Spinal cord (tissue), 10 donors: ENCODE measurements around the gene BDKRB1. TPM values are rescaled to one million over a fixed set of nuclear protein-coding genes. Genes with fewer than 3 reads are reported as not detected.

Source experiments
- DNase-seq, 6 donors: peaks; one replicate each; pipeline versions ENCODE4 v3.0.0 to v3.0.0-alpha.2; 2013 to 2015; ENCODE audit warnings: low spot score in 6 of 6, low read depth in 4 of 6
- H3K27ac ChIP-seq: one replicate; pipeline ENCODE4 v1.5.1; 2013; ENCODE audit warnings: low read depth, low read length, control low read depth
- H3K27me3 ChIP-seq: one replicate; pipeline ENCODE4 v1.6.1; 2013; ENCODE audit warnings: low read length; ENCODE audit not compliant: control insufficient read depth, insufficient read depth
- H3K36me3 ChIP-seq: one replicate; pipeline ENCODE4 v1.6.1; 2013; ENCODE audit warnings: low read length; ENCODE audit not compliant: control insufficient read depth, insufficient read depth
- H3K4me1 ChIP-seq: one replicate; pipeline ENCODE4 v1.6.1; 2013; ENCODE audit warnings: low read length; ENCODE audit not compliant: control insufficient read depth, insufficient read depth
- H3K4me3 ChIP-seq: one replicate; pipeline ENCODE4 v1.5.1; 2013; ENCODE audit warnings: low read depth, low read length, control low read depth
- H3K9me3 ChIP-seq: one replicate; pipeline ENCODE4 v1.6.1; 2013; ENCODE audit warnings: low read length; ENCODE audit not compliant: control insufficient read depth, insufficient read depth
- WGBS: methylation state at CpG from one replicate; pipeline ENCODE4 v1.1.5; 2013; ENCODE audit warnings: missing lambda C conversion rate; ENCODE audit not compliant: insufficient coverage; 5-methylcytosine and 5-hydroxymethylcytosine counted together
- polyA plus RNA-seq, 2 donors: library from polyadenylated mRNA; unstranded; fragments of 120-200 nt; gene quantifications; one replicate each; pipeline ENCODE4 v1.2.1, GENCODE V29; 2013; ENCODE audit not compliant: insufficient read length in 2 of 2
- total RNA-seq, 2 donors: library from RNA; depleted of rRNA in 1 of 2; stranded (reverse); fragments of 120-200 nt in 1 of 2; fragments of >200 nt in 1 of 2; gene quantifications; one replicate each; pipeline versions ENCODE4 v1.2.3 to v1.2.4, GENCODE V29; 2013 to 2014
- donor health status: healthy.

BDKRB1 gene
- total and polyA plus RNA-seq, 4 donors = 0.28 to 0.95 TPM; not detected in 2

DNA sequence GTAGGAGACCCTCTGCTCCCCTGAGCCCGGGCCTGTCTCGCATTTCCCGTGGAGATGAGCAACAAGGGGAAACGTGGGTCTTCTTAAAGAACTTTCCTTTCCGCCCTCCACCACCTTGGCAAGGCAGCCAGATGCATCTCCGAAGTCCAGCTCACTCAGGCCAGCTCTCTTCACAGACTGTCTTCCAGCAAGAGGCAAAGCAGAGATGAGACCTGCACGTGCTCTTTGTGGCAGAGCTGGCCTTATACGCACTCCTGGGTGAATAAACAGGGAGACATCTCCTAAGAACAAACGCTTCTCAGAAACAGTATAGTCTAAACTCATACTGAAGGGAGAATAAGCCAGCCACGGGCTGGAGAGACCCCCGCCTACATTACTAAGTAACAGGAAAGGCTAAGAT, 1.3 kb upstream of the BDKRB1 start:
- no peak overlapping the region for H3K27ac ChIP-seq
- no peaks in the 10 kb centered on the region for H3K27me3 ChIP-seq
- no peaks in the 10 kb centered on the region for H3K36me3 ChIP-seq
- no peaks in the 10 kb centered on the region for H3K9me3 ChIP-seq
- DNase-seq = no peak
- 79% methylated on average over 8 of the region's 11 CpGs for WGBS
- no peaks in the 10 kb centered on the region for H3K4me1 ChIP-seq
- no peak overlapping the region for H3K4me3 ChIP-seq

DNA sequence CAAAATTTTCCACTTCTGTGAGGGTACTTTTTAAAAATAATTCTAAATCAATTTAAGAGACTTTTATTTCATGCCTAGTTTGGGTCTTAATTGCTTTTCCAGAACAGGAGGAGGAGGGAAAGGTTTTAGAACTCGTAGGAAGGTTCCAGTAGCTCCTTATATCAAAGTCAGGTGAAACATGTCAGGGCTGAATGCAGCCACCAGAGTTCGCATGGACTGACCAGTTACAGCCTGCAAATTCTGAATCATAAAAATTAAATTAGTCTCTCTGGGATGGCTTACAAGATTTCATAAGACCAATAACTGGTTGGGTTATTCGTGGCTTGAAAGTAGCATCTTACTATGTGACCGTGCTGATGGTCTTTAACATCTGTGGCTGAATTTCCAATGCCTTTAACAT, 397 bp downstream of the BDKRB1 start:
- DNase-seq = no peak
- peaks cover 2% of the 10 kb centered on the region for H3K9me3 ChIP-seq
- WGBS = no CpG with 5 or more reads among the region's 4 CpGs
- H3K27ac ChIP-seq = no peak overlapping the region
- H3K27me3 ChIP-seq = no peaks in the 10 kb centered on the region
- H3K4me1 ChIP-seq = no peaks in the 10 kb centered on the region
- H3K4me3 ChIP-seq = no peak overlapping the region
- H3K36me3 ChIP-seq = no peaks in the 10 kb centered on the region

DNA sequence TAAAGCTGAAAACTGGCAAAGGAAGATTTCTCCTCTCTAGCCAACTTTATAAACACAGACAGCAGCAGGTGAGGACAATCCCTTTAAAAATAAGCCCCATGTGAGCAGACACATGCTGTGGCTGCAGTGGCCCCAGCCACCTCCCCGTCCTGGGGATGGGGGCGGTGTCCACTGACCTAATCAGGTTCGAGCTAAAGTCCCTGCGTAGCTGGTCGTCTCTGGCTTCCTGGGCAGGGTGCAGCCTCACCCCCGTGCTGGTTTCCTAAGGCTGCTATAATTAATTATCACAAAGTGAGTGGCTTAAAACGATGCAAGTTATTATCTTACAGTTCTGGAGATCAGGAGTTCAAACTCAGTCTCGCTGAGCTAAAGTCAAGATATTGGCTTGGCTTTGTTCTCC, 1.0 kb downstream of the BDKRB1 start:
- Histone ChIP-seq H3K27me3 (no peaks in the 10 kb centered on the region), H3K4me1 (no peaks in the 10 kb centered on the region), H3K36me3 (no peaks in the 10 kb centered on the region), H3K4me3 (no peak overlapping the region), H3K9me3 (peaks cover 2% of the 10 kb centered on the region), H3K27ac (no peak overlapping the region)
- no peak for DNase-seq
- WGBS = 81% methylated on average over 3 of the region's 8 CpGs

GRCh38 chr14:96257900-96258299, 1.9 kb downstream of the BDKRB1 start:
- peaks cover 2% of the 10 kb centered on the region for H3K9me3 ChIP-seq
- no peaks in the 10 kb centered on the region for H3K4me1 ChIP-seq
- no peak for DNase-seq
- H3K27me3 ChIP-seq = no peaks in the 10 kb centered on the region
- H3K4me3 ChIP-seq = no peak overlapping the region
- no peak overlapping the region for H3K27ac ChIP-seq
- H3K36me3 ChIP-seq = no peaks in the 10 kb centered on the region

DNA sequence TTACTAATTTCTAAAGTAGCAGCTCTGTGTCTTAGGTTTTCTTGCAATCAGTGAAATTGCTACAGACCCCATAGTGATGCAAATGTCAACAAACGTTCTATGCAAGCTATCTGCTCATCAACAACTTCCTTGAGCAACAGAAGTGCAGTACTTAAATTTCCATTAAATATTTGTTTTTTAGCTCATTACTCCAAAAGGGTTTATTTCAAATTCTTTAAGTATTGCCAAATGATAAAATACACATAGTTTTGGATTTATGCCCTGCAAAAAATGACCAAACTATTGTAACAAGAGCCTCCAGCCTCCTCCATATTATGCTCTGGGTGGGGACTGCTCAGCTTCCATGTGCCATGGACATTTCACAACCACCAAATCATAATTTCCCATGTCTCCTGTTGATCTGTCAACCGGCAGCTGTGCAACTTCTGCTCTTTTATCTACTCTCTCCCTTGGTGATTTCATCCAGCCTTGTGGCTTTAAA, 4.4 kb downstream of the BDKRB1 start:
- no peak for DNase-seq
- no peaks in the 10 kb centered on the region for H3K27me3 ChIP-seq
- WGBS = 70% methylated on average over 2 of the region's 2 CpGs

DNA sequence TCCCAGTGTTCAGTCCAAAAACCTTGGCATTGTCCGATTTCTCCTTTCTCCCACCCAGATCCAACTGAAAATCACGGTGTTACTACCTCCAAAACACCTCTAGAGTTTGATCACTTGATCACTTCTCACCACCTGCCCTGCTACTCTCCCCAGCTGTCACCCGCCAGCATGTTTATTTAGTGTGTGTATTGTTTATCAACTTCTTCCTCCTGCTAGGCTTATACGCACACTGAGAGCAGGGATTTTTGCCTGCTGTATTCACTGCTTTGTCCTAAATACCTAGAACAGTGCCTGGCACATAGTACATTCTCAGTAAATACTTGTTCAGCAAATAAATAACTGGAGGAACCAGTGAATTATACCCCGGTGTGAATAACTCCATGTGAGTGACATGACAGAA, 5.0 kb downstream of the BDKRB1 start:
- no peak overlapping the region for H3K27ac ChIP-seq
- no peaks in the 10 kb centered on the region for H3K36me3 ChIP-seq
- no peaks in the 10 kb centered on the region for H3K27me3 ChIP-seq
- WGBS = 100% methylated on average over 3 of the region's 5 CpGs
- H3K4me3 ChIP-seq = no peak overlapping the region
- H3K9me3 ChIP-seq = peaks cover 2% of the 10 kb centered on the region
- H3K4me1 ChIP-seq = no peaks in the 10 kb centered on the region
- no peak for DNase-seq

More for the DNA sequence above, 4.4 kb downstream of the BDKRB1 start:
- Histone ChIP-seq H3K27ac (no peak overlapping the region), H3K4me3 (no peak overlapping the region), H3K36me3 (no peaks in the 10 kb centered on the region), H3K4me1 (no peaks in the 10 kb centered on the region), H3K9me3 (peaks cover 2% of the 10 kb centered on the region)

GRCh38 chr14:96261772-96262655, 6.0 kb downstream of the BDKRB1 start:
- 84% methylated on average over 13 of the region's 16 CpGs for WGBS
- Histone ChIP-seq H3K9me3 (peaks cover 2% of the 10 kb centered on the region), H3K4me1 (no peaks in the 10 kb centered on the region), H3K27ac (no peak overlapping the region), H3K27me3 (no peaks in the 10 kb centered on the region), H3K36me3 (no peaks in the 10 kb centered on the region), H3K4me3 (no peak overlapping the region)
- DNase-seq = no peak

- Histone ChIP-seq H3K27me3 (no peaks in the 10 kb centered on the region), H3K4me3 (no peak overlapping the region), H3K27ac (no peak overlapping the region), H3K9me3 (peaks cover 2% of the 10 kb centered on the region), H3K4me1 (no peaks in the 10 kb centered on the region), H3K36me3 (no peaks in the 10 kb centered on the region)
- DNase-seq = no peak
- WGBS = 92% methylated on average over 17 of the region's 20 CpGs
These were observed 7.6 kb downstream of the BDKRB1 start for GRCh38 chr14:96263347-96264199.

DNA sequence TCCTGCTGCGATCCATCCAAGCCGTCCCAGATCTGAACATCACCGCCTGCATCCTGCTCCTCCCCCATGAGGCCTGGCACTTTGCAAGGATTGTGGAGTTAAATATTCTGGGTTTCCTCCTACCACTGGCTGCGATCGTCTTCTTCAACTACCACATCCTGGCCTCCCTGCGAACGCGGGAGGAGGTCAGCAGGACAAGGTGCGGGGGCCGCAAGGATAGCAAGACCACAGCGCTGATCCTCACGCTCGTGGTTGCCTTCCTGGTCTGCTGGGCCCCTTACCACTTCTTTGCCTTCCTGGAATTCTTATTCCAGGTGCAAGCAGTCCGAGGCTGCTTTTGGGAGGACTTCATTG, 8.2 kb downstream of the BDKRB1 start:
- Histone ChIP-seq H3K9me3 (peaks cover 2% of the 10 kb centered on the region), H3K27ac (no peak overlapping the region), H3K4me1 (no peaks in the 10 kb centered on the region), H3K4me3 (no peak overlapping the region), H3K36me3 (no peaks in the 10 kb centered on the region), H3K27me3 (no peaks in the 10 kb centered on the region)
- 94% methylated on average over 11 of the region's 14 CpGs for WGBS
- no peak for DNase-seq
